GM10266 (cell line): ENCODE measurements around the gene PTRH1.

Source experiments
- DNase-seq: peaks from one replicate; pipeline ENCODE4 v3.0.0; 2012; ENCODE audit errors: extremely low spot score
- CTCF ChIP-seq: IDR thresholded peaks from 2 replicates; pipeline ENCODE4 v1.5.1; 2012; ENCODE audit warnings: mild to moderate bottlenecking, low read depth; ENCODE audit not compliant: control insufficient read depth, insufficient read depth; ENCODE audit errors: missing control alignments

The PTRH1 gene

GRCh38 chr9:127738666-127739065 lies 23.2 kb upstream of the PTRH1 start:
- DNase-seq, result no peak
- no peak for TF ChIP-seq CTCF

GRCh38 chr9:127735530-127736185 lies 20.2 kb upstream of the PTRH1 start:
- DNase-seq, result no peak
- no peak for TF ChIP-seq CTCF

DNA sequence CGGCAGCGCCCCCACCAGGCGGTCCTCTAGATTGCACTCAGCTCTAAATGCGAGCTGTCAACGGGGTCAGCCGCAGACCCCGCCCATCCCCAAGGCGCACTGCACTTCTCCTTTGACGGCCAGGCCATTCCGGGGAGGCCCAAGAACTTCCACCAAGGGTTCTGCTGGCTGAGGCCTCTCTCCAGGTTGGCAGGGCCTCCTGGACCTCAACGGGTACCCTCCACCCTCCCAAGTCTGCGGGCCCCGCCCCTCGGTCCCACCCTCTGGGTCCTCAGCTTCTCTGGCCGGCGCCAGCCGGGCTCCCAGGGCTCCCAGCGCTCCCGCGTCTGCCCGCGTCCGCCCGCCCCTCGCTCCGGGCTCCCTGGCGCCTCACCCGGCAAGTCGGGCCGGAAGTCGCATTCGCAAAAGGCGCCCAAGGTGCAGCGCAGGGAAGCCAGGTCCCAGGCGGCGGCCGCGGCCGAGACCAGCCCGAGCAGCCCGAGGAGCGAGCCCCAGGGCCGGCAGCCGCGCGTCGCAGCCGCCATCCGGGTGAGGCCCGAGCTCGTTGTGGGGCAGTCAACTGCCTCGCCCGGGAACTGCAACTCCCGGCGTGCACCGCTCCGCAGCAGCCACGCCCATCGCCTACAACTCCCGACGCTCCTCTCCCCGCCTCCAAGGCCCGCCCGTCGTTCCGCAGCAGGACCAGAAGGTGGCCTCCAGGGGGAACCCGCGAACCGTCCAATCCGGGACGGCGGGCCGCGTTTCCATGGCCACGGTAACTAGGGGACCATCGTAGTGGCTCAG lies 19.5 kb upstream of the PTRH1 start, which contains the start of gene TOR2A:
TOR2A (minus strand) TSS at position 548 of the 783 bp plus-strand sequence; CDS start at position 524, 24 bp downstream.
- peak; percentile 99 for DNase-seq
- peak; percentile 99 for TF ChIP-seq CTCF

DNA sequence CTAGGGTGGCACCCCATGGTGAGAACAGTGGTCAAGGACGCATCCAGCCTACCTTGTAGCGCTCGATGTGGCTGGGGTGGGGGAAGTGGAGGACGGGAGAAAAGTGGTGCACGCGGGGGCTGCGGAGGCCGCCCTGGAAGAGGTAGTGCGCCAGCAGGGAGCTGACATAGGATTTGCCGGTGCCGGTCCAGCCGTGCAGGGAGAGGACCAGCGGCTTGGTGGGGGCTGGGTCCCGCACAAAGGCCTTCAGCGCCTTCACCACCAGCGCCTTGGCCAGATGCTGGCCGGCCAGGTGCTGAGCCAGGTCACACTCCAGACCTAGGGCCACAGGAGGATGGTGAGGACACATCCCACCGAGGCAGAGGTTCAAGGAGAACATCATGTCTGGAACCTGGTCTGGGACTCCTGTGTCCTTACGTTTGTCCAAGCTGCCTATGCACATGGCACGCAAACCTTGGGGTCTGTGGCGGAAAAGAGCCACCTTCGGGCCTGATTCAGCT lies 18.8 kb upstream of the PTRH1 start:
- no peak for TF ChIP-seq CTCF
- no peak for DNase-seq

DNA sequence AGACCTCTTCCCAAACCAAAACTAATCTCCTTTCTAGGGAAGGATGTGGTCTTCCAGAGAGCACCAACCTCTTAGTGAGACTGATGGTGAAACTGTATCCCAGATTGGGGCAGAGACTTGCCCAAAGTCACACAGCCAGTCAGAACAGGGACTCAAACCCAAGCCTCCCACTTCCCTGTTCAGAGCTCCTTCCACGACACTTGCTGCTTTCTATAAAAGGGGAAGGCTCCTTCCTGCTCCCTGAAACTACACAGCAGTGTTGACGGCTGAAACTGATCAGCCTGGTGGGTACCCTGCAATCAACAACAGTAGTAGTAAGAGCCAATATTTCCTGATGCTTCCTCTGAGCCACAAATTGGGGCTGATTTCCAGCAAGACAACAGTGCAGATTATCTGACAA lies 18.2 kb upstream of the PTRH1 start:
- DNase-seq, result no peak
- TF ChIP-seq CTCF, result no peak

DNA sequence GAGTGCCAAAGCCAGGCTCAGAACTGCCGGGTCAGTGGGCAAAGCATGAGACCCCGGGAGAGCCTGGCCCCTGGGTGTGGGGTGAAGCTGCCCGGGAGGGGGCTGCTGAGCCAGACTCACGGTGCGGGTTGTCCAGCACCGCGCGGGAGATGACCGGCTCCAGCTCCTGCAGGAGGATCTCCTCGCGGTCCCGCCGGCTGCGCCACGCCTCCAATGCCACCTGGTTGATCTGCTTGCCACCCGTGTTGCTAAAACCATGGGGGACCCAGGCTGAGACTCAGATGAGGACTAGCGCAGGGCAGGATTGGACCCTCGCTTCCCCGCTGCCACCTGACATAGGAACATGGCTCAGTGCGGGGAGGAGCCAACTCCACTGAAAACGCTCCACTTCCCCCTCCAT lies 17.0 kb upstream of the PTRH1 start:
- DNase-seq, result no peak
- no peak for TF ChIP-seq CTCF

DNA sequence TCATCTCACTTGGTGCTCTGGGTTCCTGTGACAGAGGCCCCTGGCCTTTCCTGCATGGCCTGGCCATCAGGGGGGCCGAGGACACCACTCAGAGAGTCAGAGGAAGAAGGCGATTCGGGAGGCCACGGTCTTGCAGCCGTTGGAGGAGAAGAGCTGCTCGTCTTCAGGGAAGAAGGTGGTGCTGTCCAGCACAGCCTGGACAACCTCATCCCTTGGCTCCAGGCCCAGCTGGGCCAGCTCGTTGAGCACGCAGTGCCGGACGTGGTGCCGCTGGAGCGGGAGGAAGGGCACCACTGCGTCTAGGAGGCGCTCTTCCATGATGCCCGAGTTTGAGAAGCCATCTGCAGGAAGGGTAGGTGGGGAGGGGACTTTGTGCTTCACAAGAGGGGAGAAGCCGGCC lies 16.5 kb upstream of the PTRH1 start:
- DNase-seq, result no peak
- TF ChIP-seq CTCF, result no peak
